Measurements from ENCODE around the gene KRTAP10-10.
"Not testable (repeated sequence)": the region's sequence is repeated elsewhere in the genome, so short reads cannot be mapped to it uniquely, and the experiment has no call there.

Gene KRTAP10-10

GRCh38 chr21:44603109-44603875 lies 33.9 kb upstream of the KRTAP10-10 start:
- no peak for DNase-seq

GRCh38 chr21:44603911-44604310 lies 33.2 kb upstream of the KRTAP10-10 start:
- DNase-seq, result no peak

GRCh38 chr21:44606495-44606894 lies 30.7 kb upstream of the KRTAP10-10 start:
- no peak for DNase-seq

- no peak for DNase-seq
Measured at GRCh38 chr21:44609193-44609592, 28.0 kb upstream of the KRTAP10-10 start.

- not testable (repeated sequence) for DNase-seq
Measured at GRCh38 chr21:44610157-44610843, 26.9 kb upstream of the KRTAP10-10 start.

GRCh38 chr21:44611551-44611950 lies 25.6 kb upstream of the KRTAP10-10 start:
- no peak for DNase-seq

- DNase-seq, result no peak
Measured at GRCh38 chr21:44612029-44612486, 25.1 kb upstream of the KRTAP10-10 start, which contains the start of gene KRTAP10-8. KRTAP10-8 (plus strand) TSS chr21:44612079; CDS start chr21:44612101, 22 bp downstream.

- no peak for DNase-seq
Measured at GRCh38 chr21:44612669-44613229, 24.4 kb upstream of the KRTAP10-10 start.

GRCh38 chr21:44613386-44614155 lies 23.6 kb upstream of the KRTAP10-10 start:
- DNase-seq, result no peak

GRCh38 chr21:44614161-44614631 lies 23.0 kb upstream of the KRTAP10-10 start:
- DNase-seq, result no peak

- no peak for DNase-seq
Measured at GRCh38 chr21:44614961-44615391, 22.2 kb upstream of the KRTAP10-10 start.

GRCh38 chr21:44615466-44615865 lies 21.7 kb upstream of the KRTAP10-10 start:
- DNase-seq, result no peak

GRCh38 chr21:44615911-44616590 lies 21.1 kb upstream of the KRTAP10-10 start:
- no peak for DNase-seq

- DNase-seq, result no peak
Measured at GRCh38 chr21:44616591-44616926, 20.6 kb upstream of the KRTAP10-10 start.

GRCh38 chr21:44617071-44617501 lies 20.1 kb upstream of the KRTAP10-10 start:
- DNase-seq, result no peak

GRCh38 chr21:44618504-44618903 lies 18.7 kb upstream of the KRTAP10-10 start:
- DNase-seq, result no peak

GRCh38 chr21:44618909-44619308 lies 18.2 kb upstream of the KRTAP10-10 start:
- peak; percentile 23 for DNase-seq

GRCh38 chr21:44619886-44620285 lies 17.3 kb upstream of the KRTAP10-10 start:
- DNase-seq, result no peak

GRCh38 chr21:44623575-44623974 lies 13.6 kb upstream of the KRTAP10-10 start:
- no peak for DNase-seq

GRCh38 chr21:44625756-44626155 lies 11.4 kb upstream of the KRTAP10-10 start:
- DNase-seq, result no peak

- DNase-seq, result no peak
Measured at GRCh38 chr21:44626262-44626661, 10.9 kb upstream of the KRTAP10-10 start.

GRCh38 chr21:44626673-44627143 lies 10.4 kb upstream of the KRTAP10-10 start, which contains the start of gene KRTAP10-9:
KRTAP10-9 (plus strand) TSS chr21:44627093; CDS start chr21:44627172, 79 bp downstream.
- no peak for DNase-seq
